ENCODE measurements around the gene TMIE.

DNA sequence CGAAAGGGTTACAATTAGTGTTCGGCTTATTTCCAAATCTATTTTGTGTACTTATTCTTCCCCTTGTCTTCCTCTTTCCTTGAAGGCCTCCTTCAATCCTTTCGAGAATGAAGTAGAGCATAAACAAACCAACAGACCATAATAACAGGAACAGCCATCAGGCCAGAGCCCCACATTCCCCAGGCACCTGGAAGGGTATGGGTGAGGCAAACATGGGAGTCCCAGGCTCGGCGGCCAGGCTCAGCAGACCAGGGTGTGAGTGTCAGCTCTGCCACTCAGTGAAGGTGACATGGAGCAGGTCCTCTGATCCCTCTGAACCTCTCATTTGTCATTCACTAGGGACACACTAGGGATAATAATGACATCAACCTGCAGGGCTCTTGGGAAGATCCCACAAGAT is 21.5 kb upstream of the TMIE start:
- TF ChIP-seq, protein P1, sequence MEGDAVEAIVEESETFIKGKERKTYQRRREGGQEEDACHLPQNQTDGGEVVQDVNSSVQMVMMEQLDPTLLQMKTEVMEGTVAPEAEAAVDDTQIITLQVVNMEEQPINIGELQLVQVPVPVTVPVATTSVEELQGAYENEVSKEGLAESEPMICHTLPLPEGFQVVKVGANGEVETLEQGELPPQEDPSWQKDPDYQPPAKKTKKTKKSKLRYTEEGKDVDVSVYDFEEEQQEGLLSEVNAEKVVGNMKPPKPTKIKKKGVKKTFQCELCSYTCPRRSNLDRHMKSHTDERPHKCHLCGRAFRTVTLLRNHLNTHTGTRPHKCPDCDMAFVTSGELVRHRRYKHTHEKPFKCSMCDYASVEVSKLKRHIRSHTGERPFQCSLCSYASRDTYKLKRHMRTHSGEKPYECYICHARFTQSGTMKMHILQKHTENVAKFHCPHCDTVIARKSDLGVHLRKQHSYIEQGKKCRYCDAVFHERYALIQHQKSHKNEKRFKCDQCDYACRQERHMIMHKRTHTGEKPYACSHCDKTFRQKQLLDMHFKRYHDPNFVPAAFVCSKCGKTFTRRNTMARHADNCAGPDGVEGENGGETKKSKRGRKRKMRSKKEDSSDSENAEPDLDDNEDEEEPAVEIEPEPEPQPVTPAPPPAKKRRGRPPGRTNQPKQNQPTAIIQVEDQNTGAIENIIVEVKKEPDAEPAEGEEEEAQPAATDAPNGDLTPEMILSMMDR (IDR thresholded peaks at IDR 0.05): no peak
- no peak for TF ChIP-seq POLR2A (IDR thresholded peaks at IDR 0.05)

All from uterus (tissue), 2 donors.